Activated B cell treated with CpG ODN at 0.5 μM for 24 hours (primary cell): ENCODE results near the gene DUSP22. TPM values are rescaled to one million over a fixed set of nuclear protein-coding genes. Genes with fewer than 3 reads are reported as not detected.

Source experiments
- ATAC-seq: fragments of 200-7000 bp; cut with Tn5 transposase; one replicate; pipeline ENCODE4 v1.10.0; 2021; ENCODE audit warnings: low read depth, mild to moderate bottlenecking, moderate library complexity
- CTCF ChIA-PET: fragments of 350-600 bp; sonication (Branson Sonifier 250); formaldehyde crosslinking; loops from one replicate; lab custom pipeline; 2021; ENCODE audit warnings: antibody characterized with exemption; lab: Charles Lee
- POLR2A ChIA-PET: fragments of 350-600 bp; sonication (Branson Sonifier 250); formaldehyde crosslinking; loops from one replicate; lab custom pipeline; 2021; ENCODE audit warnings: antibody characterized with exemption; lab: Charles Lee
- DNase-seq: peaks from one replicate; pipeline ENCODE4 v3.0.0; 2022
- H3K27ac Mint-ChIP-seq: one replicate; pipeline ENCODE4 v1.8.0; 2020; ENCODE audit warnings: mixed read lengths
- H3K27me3 Mint-ChIP-seq: one replicate; pipeline ENCODE4 v1.8.0; 2021; ENCODE audit warnings: mixed read lengths
- H3K36me3 Mint-ChIP-seq: one replicate; pipeline ENCODE4 v1.8.0; 2021; ENCODE audit warnings: low read depth, mixed read lengths
- H3K4me1 Mint-ChIP-seq: one replicate; pipeline ENCODE4 v1.8.0; 2021; ENCODE audit warnings: mixed read lengths
- H3K4me3 Mint-ChIP-seq: one replicate; pipeline ENCODE4 v1.8.0; 2020; ENCODE audit warnings: mild to moderate bottlenecking, mixed read lengths
- H3K9me3 Mint-ChIP-seq: one replicate; pipeline ENCODE4 v1.8.0; 2020; ENCODE audit warnings: mixed read lengths
- CTCF ChIP-seq: fragments of 200-600 bp; IDR thresholded peaks from one replicate; pipeline ENCODE4 v1.8.0; 2022; ENCODE audit warnings: antibody characterized with exemption, mild to moderate bottlenecking
- intact Hi-C: fragments of 100-400 bp; cut with micrococcal nuclease; formaldehyde crosslinking; loops from one replicate; pipeline ENCODE4 v1.15.1; 2024
- total RNA-seq: library from RNA; stranded (reverse); gene quantifications from 2 replicates; pipeline ENCODE4 v1.2.3, GENCODE V29; 2022

Gene DUSP22
- total RNA-seq, 1 donor from 2014 or later: 153 TPM

- H3K27me3 Mint-ChIP-seq: no peaks in the 10 kb centered on the region
- intact Hi-C loops: loop anchor here (1.0 kb wide), 1 partner anchor 7 kb away; no protein-coding TSS in a partner anchor
- DNase-seq: no peak
- no peak overlapping the region for H3K4me3 Mint-ChIP-seq
- peak; percentile 69 for ATAC-seq
- H3K36me3 Mint-ChIP-seq: peaks cover 18% of the 10 kb centered on the region
- H3K27ac Mint-ChIP-seq: no peak overlapping the region
- ChIA-PET CTCF (interaction anchor here (1.0 kb wide), 1 partner anchor 26 kb away, joined by 4 read pairs; no protein-coding TSS in a partner anchor), POLR2A (interaction anchor here (0.6 to 1.6 kb wide), 13 partner anchors 9 to 179 kb away, joined by 3 to 13 read pairs (median 3); partner anchors contain the start of genes DUSP22 and IRF4)
- TF ChIP-seq CTCF: no peak
- H3K4me1 Mint-ChIP-seq: peaks cover 26% of the 10 kb centered on the region
- peaks cover 2% of the 10 kb centered on the region for H3K9me3 Mint-ChIP-seq
Measured at GRCh38 chr6:305371-306206, 13.3 kb downstream of the DUSP22 start.

GRCh38 chr6:306641-307061 lies 14.4 kb downstream of the DUSP22 start:
- peaks cover 2% of the 10 kb centered on the region for H3K9me3 Mint-ChIP-seq
- ATAC-seq (no peak), DNase-seq (no peak)
- H3K4me1 Mint-ChIP-seq: peaks cover 36% of the 10 kb centered on the region
- ChIA-PET CTCF (interaction anchor here (0.9 kb wide), 1 partner anchor 16 kb away, joined by 3 read pairs; no protein-coding TSS in a partner anchor), POLR2A (interaction anchor here (1.0 to 1.1 kb wide), 2 partner anchors 10 to 17 kb away, joined by 3 read pairs; no protein-coding TSS in a partner anchor)
- intact Hi-C loops: loop anchor here (1.0 kb wide), 1 partner anchor 8 kb away; no protein-coding TSS in a partner anchor
- H3K27ac Mint-ChIP-seq: no peak overlapping the region
- no peaks in the 10 kb centered on the region for H3K27me3 Mint-ChIP-seq
- TF ChIP-seq CTCF: no peak
- no peak overlapping the region for H3K4me3 Mint-ChIP-seq
- H3K36me3 Mint-ChIP-seq: peaks cover 22% of the 10 kb centered on the region

GRCh38 chr6:307065-307814 lies 15.0 kb downstream of the DUSP22 start:
- no peak for DNase-seq
- no peak for TF ChIP-seq CTCF
- no peak for ATAC-seq
- peaks cover 42% of the 10 kb centered on the region for H3K4me1 Mint-ChIP-seq
- peaks cover 2% of the 10 kb centered on the region for H3K9me3 Mint-ChIP-seq
- CTCF ChIA-PET: interaction anchor here (0.9 to 1.0 kb wide), 2 partner anchors 16 to 80 kb away, joined by 3 read pairs; no protein-coding TSS in a partner anchor
- no peaks in the 10 kb centered on the region for H3K27me3 Mint-ChIP-seq
- intact Hi-C loops: no loop called here
- no peak overlapping the region for H3K27ac Mint-ChIP-seq
- POLR2A ChIA-PET: interaction anchor here (0.5 to 1.2 kb wide), 5 partner anchors 11 to 38 kb away, joined by 3 to 8 read pairs (median 3); no protein-coding TSS in a partner anchor
- peaks cover 28% of the 10 kb centered on the region for H3K36me3 Mint-ChIP-seq
- no peak overlapping the region for H3K4me3 Mint-ChIP-seq

GRCh38 chr6:307874-308273 lies 15.6 kb downstream of the DUSP22 start:
- TF ChIP-seq CTCF: no peak
- H3K27me3 Mint-ChIP-seq: no peaks in the 10 kb centered on the region
- ChIA-PET POLR2A (interaction anchor here (0.5 to 1.7 kb wide), 5 partner anchors 8 to 37 kb away, joined by 3 to 6 read pairs (median 4); partner anchors contain the start of gene DUSP22), CTCF (interaction anchor here (1.0 kb wide), 1 partner anchor 81 kb away, joined by 3 read pairs; no protein-coding TSS in a partner anchor)
- no peak for ATAC-seq
- H3K4me3 Mint-ChIP-seq: no peak overlapping the region
- H3K9me3 Mint-ChIP-seq: peaks cover 2% of the 10 kb centered on the region
- peaks cover 33% of the 10 kb centered on the region for H3K36me3 Mint-ChIP-seq
- intact Hi-C loops: no loop called here
- peaks cover 49% of the 10 kb centered on the region for H3K4me1 Mint-ChIP-seq
- DNase-seq: no peak
- no peak overlapping the region for H3K27ac Mint-ChIP-seq
